RWPE2 (cell line): ENCODE measurements around the gene FGB.

ENCODE experiments used
- ATAC-seq: fragments of 200-7000 bp; cut with Tn5 transposase; 3 replicates; pipeline ENCODE4 v1.9.1; 2021; ENCODE audit warnings: low read depth
- DNase-seq: peaks from one replicate; pipeline ENCODE4 v3.0.0-alpha.2; 2020; ENCODE audit warnings: low spot score
- H3K27ac ChIP-seq: fragments of 450-650 bp; 2 replicates; pipeline ENCODE4 v1.5.1; 2017; ENCODE audit warnings: mild to moderate bottlenecking; ENCODE audit not compliant: poor library complexity, severe bottlenecking
- H3K27me3 ChIP-seq: fragments of 250-450 bp; sonication (Bioruptor Pico); 2 replicates; pipeline ENCODE4 v1.5.1; 2021; ENCODE audit warnings: mild to moderate bottlenecking, moderate library complexity; ENCODE audit not compliant: insufficient read depth, poor library complexity, severe bottlenecking
- H3K36me3 ChIP-seq: fragments of 250-450 bp; sonication (Bioruptor Pico); 2 replicates; pipeline ENCODE4 v1.5.1; 2020; ENCODE audit warnings: low read depth, mild to moderate bottlenecking, moderate library complexity
- H3K4me1 ChIP-seq: fragments of 250-450 bp; sonication (Bioruptor Pico); 2 replicates; pipeline ENCODE4 v1.5.1; 2021; ENCODE audit warnings: mild to moderate bottlenecking, moderate library complexity; ENCODE audit not compliant: insufficient read depth, poor library complexity, severe bottlenecking
- H3K4me3 ChIP-seq: fragments of 250-450 bp; sonication (Bioruptor Pico); 2 replicates; pipeline ENCODE4 v1.5.1; 2021; ENCODE audit warnings: mild to moderate bottlenecking, moderate library complexity; ENCODE audit not compliant: severe bottlenecking
- H3K9me3 ChIP-seq: fragments of 250-450 bp; sonication (Bioruptor Pico); 2 replicates; pipeline ENCODE4 v1.5.1; 2021; ENCODE audit warnings: mild to moderate bottlenecking, moderate library complexity; ENCODE audit not compliant: severe bottlenecking
- TF ChIP-seq, protein P1 (sequence below): fragments of 450-650 bp; IDR thresholded peaks from one replicate; pipeline ENCODE4 v1.5.1; 2017; ENCODE audit warnings: mild to moderate bottlenecking, moderate library complexity; ENCODE audit not compliant: poor library complexity, severe bottlenecking

FGB gene

DNA sequence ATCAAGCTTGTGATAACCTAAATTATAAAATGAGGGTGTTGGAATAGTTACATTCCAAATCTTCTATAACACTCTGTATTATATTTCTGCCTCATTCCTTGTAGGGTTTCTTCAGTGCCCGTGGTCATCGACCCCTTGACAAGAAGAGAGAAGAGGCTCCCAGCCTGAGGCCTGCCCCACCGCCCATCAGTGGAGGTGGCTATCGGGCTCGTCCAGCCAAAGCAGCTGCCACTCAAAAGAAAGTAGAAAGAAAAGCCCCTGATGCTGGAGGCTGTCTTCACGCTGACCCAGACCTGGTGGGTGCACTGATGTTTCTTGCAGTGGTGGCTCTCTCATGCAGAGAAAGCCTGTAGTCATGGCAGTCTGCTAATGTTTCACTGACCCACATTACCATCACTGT is 2.9 kb downstream of the FGB start:
- peaks cover 39% of the 10 kb centered on the region for H3K4me1 ChIP-seq
- DNase-seq (no peak), ATAC-seq (no peak)
- no peak overlapping the region for H3K27ac ChIP-seq
- H3K27me3 ChIP-seq: no peaks in the 10 kb centered on the region
- TF ChIP-seq, protein P1, sequence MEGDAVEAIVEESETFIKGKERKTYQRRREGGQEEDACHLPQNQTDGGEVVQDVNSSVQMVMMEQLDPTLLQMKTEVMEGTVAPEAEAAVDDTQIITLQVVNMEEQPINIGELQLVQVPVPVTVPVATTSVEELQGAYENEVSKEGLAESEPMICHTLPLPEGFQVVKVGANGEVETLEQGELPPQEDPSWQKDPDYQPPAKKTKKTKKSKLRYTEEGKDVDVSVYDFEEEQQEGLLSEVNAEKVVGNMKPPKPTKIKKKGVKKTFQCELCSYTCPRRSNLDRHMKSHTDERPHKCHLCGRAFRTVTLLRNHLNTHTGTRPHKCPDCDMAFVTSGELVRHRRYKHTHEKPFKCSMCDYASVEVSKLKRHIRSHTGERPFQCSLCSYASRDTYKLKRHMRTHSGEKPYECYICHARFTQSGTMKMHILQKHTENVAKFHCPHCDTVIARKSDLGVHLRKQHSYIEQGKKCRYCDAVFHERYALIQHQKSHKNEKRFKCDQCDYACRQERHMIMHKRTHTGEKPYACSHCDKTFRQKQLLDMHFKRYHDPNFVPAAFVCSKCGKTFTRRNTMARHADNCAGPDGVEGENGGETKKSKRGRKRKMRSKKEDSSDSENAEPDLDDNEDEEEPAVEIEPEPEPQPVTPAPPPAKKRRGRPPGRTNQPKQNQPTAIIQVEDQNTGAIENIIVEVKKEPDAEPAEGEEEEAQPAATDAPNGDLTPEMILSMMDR: no peak
- H3K9me3 ChIP-seq: no peaks in the 10 kb centered on the region
- no peak overlapping the region for H3K4me3 ChIP-seq
- no peaks in the 10 kb centered on the region for H3K36me3 ChIP-seq

DNA sequence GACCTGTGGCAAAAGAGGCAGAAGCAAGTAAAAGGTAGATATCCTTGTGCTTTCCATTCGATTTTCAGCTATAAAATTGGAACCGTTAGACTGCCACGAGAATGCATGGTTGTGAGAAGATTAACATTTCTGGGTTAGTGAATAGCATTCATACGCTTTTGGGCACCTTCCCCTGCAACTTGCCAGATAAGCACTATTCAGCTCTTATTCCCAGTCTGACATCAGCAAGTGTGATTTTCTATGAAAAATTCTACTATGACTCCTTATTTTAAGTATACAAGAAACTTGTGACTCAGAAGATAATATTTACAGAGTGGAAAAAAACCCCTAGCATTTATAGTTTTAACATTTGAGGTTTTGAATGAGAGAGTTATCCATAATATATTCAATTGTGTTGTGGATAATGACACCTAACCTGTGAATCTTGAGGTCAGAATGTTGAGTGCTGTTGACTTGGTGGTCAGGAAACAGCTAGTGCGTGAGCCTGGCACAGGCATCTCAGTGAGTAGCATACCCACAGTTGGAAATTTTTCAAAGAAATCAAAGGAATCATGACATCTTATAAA is 3.9 kb downstream of the FGB start:
- TF ChIP-seq, protein P1: no peak
- DNase-seq (no peak), ATAC-seq (peak; percentile 62)

DNA sequence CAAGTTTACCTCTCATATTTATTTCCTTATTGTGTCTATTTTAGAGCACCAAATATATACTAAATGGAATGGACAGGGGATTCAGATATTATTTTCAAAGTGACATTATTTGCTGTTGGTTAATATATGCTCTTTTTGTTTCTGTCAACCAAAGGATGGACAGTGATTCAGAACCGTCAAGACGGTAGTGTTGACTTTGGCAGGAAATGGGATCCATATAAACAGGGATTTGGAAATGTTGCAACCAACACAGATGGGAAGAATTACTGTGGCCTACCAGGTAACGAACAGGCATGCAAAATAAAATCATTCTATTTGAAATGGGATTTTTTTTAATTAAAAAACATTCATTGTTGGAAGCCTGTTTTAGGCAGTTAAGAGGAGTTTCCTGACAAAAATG is 6.2 kb downstream of the FGB start:
- Histone ChIP-seq H3K27me3 (no peaks in the 10 kb centered on the region), H3K4me1 (peaks cover 18% of the 10 kb centered on the region), H3K36me3 (no peaks in the 10 kb centered on the region), H3K27ac (no peak overlapping the region), H3K9me3 (no peaks in the 10 kb centered on the region), H3K4me3 (no peak overlapping the region)
- peak; percentile 82 for ATAC-seq
- TF ChIP-seq, protein P1: no peak
- DNase-seq: no peak

More for the DNA sequence above, 3.9 kb downstream of the FGB start:
- H3K4me3 ChIP-seq: no peak overlapping the region
- H3K9me3 ChIP-seq: no peaks in the 10 kb centered on the region
- no peak overlapping the region for H3K27ac ChIP-seq
- no peaks in the 10 kb centered on the region for H3K36me3 ChIP-seq
- H3K4me1 ChIP-seq: peaks cover 30% of the 10 kb centered on the region
- no peaks in the 10 kb centered on the region for H3K27me3 ChIP-seq

DNA sequence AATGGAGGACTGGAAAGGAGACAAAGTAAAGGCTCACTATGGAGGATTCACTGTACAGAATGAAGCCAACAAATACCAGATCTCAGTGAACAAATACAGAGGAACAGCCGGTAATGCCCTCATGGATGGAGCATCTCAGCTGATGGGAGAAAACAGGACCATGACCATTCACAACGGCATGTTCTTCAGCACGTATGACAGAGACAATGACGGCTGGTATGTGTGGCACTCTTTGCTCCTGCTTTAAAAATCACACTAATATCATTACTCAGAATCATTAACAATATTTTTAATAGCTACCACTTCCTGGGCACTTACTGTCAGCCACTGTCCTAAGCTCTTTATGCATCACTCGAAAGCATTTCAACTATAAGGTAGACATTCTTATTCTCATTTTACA is 6.8 kb downstream of the FGB start:
- no peak for ATAC-seq
- Histone ChIP-seq H3K27ac (no peak overlapping the region), H3K9me3 (no peaks in the 10 kb centered on the region), H3K36me3 (no peaks in the 10 kb centered on the region), H3K4me1 (peaks cover 12% of the 10 kb centered on the region), H3K27me3 (no peaks in the 10 kb centered on the region), H3K4me3 (no peak overlapping the region)
- DNase-seq: no peak
- TF ChIP-seq, protein P1: no peak

GRCh38 chr4:154573190-154573870 is 10.5 kb downstream of the FGB start:
- Histone ChIP-seq H3K36me3 (no peaks in the 10 kb centered on the region), H3K4me1 (peaks cover 15% of the 10 kb centered on the region), H3K4me3 (no peak overlapping the region), H3K27ac (no peak overlapping the region), H3K27me3 (no peaks in the 10 kb centered on the region), H3K9me3 (no peaks in the 10 kb centered on the region)
- TF ChIP-seq, protein P1: no peak
- DNase-seq: no peak
- ATAC-seq: no peak
